Body of pancreas (tissue), 4 donors: ENCODE measurements around the gene NCAPD3. TPM values are rescaled to one million over a fixed set of nuclear protein-coding genes. Genes with fewer than 3 reads are reported as not detected.

Experiments
- ATAC-seq: fragments of 150-250 bp; one replicate; pipeline ENCODE4 v1.9.1; 2016
- DNase-seq, 4 donors: peaks; one replicate each; pipeline ENCODE4 v3.0.0-alpha.2; 2019
- H3K27ac ChIP-seq, 4 donors: fragments of 200-600 bp; sonication (generic); 1 replicate in 3 of 4; 2 replicates in 1 of 4; pipeline versions ENCODE4 v1.5.1 to v1.6.1; 2016 to 2019; ENCODE audit warnings: mild to moderate bottlenecking in 1 of 4, mixed read lengths in 1 of 4, moderate library complexity in 1 of 4
- H3K27me3 ChIP-seq, 2 donors: fragments of 200-600 bp; sonication (generic); one replicate each; pipeline ENCODE4 v1.6.0; 2016; ENCODE audit warnings: mild to moderate bottlenecking in 1 of 2
- H3K36me3 ChIP-seq, 2 donors: fragments of 200-600 bp; sonication (generic); replicated peaks in 1 of 2; 2 replicates each; pipeline ENCODE4 v1.5.1; 2016; ENCODE audit warnings: low read depth in 2 of 2; ENCODE audit not compliant: insufficient read depth in 1 of 2
- H3K4me1 ChIP-seq: fragments of 200-600 bp; sonication (generic); one replicate; pipeline ENCODE4 v1.6.0; 2016
- H3K4me3 ChIP-seq, 2 donors: fragments of 200-600 bp; sonication (generic); 1 replicate in 1 of 2; 2 replicates in 1 of 2; pipeline ENCODE4 v1.5.1; 2016 to 2019
- H3K9me3 ChIP-seq, 3 donors: fragments of 200-600 bp; sonication (generic); 1 replicate in 2 of 3; 2 replicates in 1 of 3; pipeline ENCODE4 v1.5.1; 2016
- POLR2A ChIP-seq, 3 donors: fragments of 450-650 bp; IDR thresholded peaks; one replicate each; pipeline ENCODE4 v1.6.1; 2016; ENCODE audit warnings: antibody characterized with exemption in 3 of 3, mild to moderate bottlenecking in 2 of 3
- WGBS, 2 donors: methylation state at CpG; one replicate each; pipeline ENCODE4 v1.1.5; 2017; 5-methylcytosine and 5-hydroxymethylcytosine counted together
- intact Hi-C: fragments of 100-400 bp; cut with DNase I; formaldehyde crosslinking; loops from one replicate; pipeline ENCODE4 v1.15.1; 2023
- total RNA-seq, 2 donors: library from RNA; depleted of rRNA; stranded (reverse); fragments of >200 nt; gene quantifications; one replicate each; pipeline ENCODE4 v1.1.0, GENCODE V29; 2016
- TF ChIP-seq, protein P1 (sequence below), 7 experiments: fragments of 450-650 bp in 4 of 7; fragments of 200-600 bp in 3 of 7; sonication (generic) in 3 of 7; IDR thresholded peaks; one replicate each; pipeline ENCODE4 v1.5.1; 2016 to 2019; ENCODE audit warnings: antibody characterized with exemption in 7 of 7

Gene NCAPD3
- total RNA-seq, 2 donors from 2014 or later, result 4.7 to 10.9 TPM

DNA sequence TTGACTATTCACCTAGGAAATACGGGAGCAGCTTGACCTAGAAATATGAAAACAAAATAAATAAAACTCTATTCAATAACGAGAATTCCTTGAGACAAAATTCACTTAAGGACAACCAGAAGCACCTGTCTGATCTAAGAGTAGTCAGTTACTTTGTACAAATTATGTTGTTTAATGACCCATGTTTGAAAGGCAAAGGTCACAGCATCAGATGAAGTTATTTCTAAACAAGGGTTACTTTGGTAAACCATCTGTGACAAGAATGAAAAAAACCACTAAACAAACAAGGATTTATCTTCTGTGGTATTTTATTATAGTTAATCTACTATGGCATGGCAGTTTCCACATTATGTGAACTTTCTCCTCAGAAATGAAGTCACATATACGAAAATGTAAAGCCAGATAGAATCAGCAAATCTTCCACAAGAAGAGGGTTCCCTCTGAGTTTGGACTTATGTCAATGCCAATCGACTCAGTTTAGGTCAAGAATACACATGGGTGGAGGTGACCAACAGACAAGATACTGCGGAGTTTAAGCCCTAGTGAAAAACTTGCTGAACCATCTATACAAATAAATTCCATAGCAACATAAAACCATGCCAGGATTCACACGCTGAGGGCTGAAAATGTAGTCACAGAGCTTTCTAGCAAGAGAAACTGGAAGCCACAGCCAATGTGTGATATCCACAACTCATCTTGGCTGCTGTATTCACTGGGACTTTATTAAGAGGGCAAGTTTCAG lies 53.4 kb downstream of the NCAPD3 start:
- TF ChIP-seq, protein P1, sequence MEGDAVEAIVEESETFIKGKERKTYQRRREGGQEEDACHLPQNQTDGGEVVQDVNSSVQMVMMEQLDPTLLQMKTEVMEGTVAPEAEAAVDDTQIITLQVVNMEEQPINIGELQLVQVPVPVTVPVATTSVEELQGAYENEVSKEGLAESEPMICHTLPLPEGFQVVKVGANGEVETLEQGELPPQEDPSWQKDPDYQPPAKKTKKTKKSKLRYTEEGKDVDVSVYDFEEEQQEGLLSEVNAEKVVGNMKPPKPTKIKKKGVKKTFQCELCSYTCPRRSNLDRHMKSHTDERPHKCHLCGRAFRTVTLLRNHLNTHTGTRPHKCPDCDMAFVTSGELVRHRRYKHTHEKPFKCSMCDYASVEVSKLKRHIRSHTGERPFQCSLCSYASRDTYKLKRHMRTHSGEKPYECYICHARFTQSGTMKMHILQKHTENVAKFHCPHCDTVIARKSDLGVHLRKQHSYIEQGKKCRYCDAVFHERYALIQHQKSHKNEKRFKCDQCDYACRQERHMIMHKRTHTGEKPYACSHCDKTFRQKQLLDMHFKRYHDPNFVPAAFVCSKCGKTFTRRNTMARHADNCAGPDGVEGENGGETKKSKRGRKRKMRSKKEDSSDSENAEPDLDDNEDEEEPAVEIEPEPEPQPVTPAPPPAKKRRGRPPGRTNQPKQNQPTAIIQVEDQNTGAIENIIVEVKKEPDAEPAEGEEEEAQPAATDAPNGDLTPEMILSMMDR (IDR thresholded peaks at IDR 0.05), result no peak
- TF ChIP-seq POLR2A (IDR thresholded peaks at IDR 0.05), result no peak
- H3K4me1 ChIP-seq, result no peaks in the 10 kb centered on the region
- WGBS, 2 donors, result 76 to 81% methylated on average over 6 of the region's 6 CpGs
- no peaks in the 10 kb centered on the region for H3K27me3 ChIP-seq
- H3K27ac ChIP-seq, result no peak overlapping the region
- ATAC-seq (no peak), DNase-seq (no peak)
- no peaks in the 10 kb centered on the region for H3K9me3 ChIP-seq
- H3K4me3 ChIP-seq, result no peak overlapping the region
- intact Hi-C loops, result no loop called here
- peaks cover 6 to 7% of the 10 kb centered on the region in 2 donors for H3K36me3 ChIP-seq

DNA sequence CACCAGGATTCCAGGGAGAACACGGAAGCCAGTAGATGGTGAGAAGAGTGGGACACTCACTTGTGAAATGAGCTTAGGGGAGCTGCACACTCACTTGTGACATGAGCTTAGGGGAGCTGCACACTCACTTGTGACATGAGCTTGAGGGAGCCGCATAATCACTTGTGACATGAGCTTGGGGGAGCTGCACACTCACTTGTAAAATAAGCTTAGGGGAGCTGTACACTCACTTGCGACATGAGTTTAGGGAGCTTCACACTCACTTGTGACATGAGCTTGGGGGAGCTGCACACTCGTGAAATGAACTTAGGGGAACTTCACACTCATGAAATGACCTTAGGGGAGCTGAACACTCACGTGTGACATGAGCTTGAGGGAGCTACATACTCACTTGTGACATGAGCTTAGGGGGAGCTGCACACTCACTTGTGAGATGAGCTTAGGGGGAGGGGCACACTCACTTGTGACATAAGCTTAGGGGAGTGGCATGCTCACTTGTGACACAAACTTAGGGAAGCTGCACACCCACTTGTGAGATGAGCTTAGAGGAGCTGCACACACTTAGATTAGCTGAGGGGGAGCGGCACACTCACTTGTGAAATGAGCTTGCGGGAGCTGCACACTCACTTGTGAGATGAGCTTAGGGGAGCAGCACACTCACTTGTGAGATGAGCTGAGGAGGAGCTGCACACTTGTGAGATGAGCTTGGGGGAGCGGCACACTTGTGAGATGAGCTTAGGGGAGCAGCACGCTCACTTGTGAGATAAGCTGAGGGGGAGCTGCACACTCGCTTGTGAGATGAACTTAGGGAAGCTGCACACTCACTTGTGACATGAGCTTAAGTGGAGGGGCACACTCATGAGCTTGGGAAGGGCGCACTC lies 59.0 kb downstream of the NCAPD3 start:
- no peak for TF ChIP-seq POLR2A (IDR thresholded peaks at IDR 0.05)
- TF ChIP-seq, protein P1 (IDR thresholded peaks at IDR 0.05), result no peak
- WGBS, 2 donors, result 92 to 96% methylated on average over 10 to 11 of the region's 11 CpGs
- no peak for DNase-seq
- Histone ChIP-seq H3K27me3 (no peaks in the 10 kb centered on the region), H3K4me3 (no peak overlapping the region), H3K27ac (no peak overlapping the region), H3K4me1 (no peaks in the 10 kb centered on the region), H3K9me3 (no peaks in the 10 kb centered on the region), H3K36me3 (peaks cover 7 to 9% of the 10 kb centered on the region in 2 donors)
- no peak for ATAC-seq
- intact Hi-C loops, result no loop called here

DNA sequence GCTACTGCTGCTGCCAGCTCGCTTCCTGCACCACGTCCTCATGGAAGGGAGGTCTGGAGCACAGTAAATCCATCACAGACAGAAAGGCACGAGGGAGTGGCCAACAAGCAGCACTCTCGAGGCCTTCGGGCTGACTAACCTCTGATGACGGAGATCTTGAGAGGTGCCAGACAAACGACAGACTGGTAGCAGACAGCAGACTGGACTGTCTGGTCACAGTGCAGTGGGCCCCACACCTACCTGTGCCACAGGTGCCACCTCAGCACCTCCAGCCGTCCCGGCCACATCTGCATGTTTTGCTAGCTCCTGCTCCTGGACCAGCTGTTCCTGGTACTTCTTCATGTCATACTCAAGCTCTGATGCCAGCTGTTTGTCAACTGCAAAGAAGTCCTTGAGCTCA lies 64.1 kb downstream of the NCAPD3 start:
- 93 to 96% methylated on average over 7 to 9 of the region's 9 CpGs for WGBS, 2 donors
- Histone ChIP-seq H3K27ac (no peak overlapping the region), H3K36me3 (peaks cover 0 to 10% of the 10 kb centered on the region in 2 donors), H3K9me3 (no peaks in the 10 kb centered on the region), H3K4me1 (no peaks in the 10 kb centered on the region), H3K27me3 (no peaks in the 10 kb centered on the region), H3K4me3 (no peak overlapping the region)
- intact Hi-C loops, result no loop called here
- ATAC-seq, result no peak
- no peak for DNase-seq
- TF ChIP-seq POLR2A (IDR thresholded peaks at IDR 0.05), result no peak
- TF ChIP-seq, protein P1 (IDR thresholded peaks at IDR 0.05), result no peak

DNA sequence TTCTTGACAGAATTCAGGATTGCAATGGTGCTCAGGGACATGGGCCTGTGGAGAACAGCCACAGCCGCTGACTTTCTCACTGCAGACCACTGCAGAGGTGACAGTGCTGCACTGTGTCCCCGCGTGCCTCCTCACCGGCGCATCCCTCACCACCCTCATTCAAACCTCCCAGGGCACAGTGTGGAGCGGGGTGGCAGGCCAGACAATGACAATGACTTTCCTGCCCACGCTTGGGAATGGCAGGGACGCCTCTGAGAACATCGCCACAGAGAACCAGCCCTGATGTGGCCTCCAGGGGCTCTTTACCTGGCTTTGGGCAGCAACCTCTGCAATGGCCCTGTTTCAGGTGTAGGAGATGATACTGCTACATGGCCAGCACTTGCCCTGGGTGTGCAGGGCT lies 65.7 kb downstream of the NCAPD3 start:
- DNase-seq (no peak), ATAC-seq (no peak)
- intact Hi-C loops, result no loop called here

More for the DNA sequence above, 65.7 kb downstream of the NCAPD3 start:
- 93 to 95% methylated on average over 9 of the region's 9 CpGs for WGBS, 2 donors
- no peaks in the 10 kb centered on the region for H3K27me3 ChIP-seq
- H3K36me3 ChIP-seq, result peaks cover 0 to 10% of the 10 kb centered on the region in 2 donors
- no peak overlapping the region for H3K27ac ChIP-seq
- H3K4me1 ChIP-seq, result no peaks in the 10 kb centered on the region
- H3K4me3 ChIP-seq, result no peak overlapping the region
- H3K9me3 ChIP-seq, result no peaks in the 10 kb centered on the region
- TF ChIP-seq POLR2A (IDR thresholded peaks at IDR 0.05), result no peak
- TF ChIP-seq, protein P1 (IDR thresholded peaks at IDR 0.05), result no peak
